ENCODE results near the gene ANKRD13A. TPM values are rescaled to one million over a fixed set of nuclear protein-coding genes. Genes with fewer than 3 reads are reported as not detected.

Gene ANKRD13A
- polyA plus RNA-seq, 1 of the 3 experiments (the other 2 are of a cell fraction) = 42.8 TPM

DNA sequence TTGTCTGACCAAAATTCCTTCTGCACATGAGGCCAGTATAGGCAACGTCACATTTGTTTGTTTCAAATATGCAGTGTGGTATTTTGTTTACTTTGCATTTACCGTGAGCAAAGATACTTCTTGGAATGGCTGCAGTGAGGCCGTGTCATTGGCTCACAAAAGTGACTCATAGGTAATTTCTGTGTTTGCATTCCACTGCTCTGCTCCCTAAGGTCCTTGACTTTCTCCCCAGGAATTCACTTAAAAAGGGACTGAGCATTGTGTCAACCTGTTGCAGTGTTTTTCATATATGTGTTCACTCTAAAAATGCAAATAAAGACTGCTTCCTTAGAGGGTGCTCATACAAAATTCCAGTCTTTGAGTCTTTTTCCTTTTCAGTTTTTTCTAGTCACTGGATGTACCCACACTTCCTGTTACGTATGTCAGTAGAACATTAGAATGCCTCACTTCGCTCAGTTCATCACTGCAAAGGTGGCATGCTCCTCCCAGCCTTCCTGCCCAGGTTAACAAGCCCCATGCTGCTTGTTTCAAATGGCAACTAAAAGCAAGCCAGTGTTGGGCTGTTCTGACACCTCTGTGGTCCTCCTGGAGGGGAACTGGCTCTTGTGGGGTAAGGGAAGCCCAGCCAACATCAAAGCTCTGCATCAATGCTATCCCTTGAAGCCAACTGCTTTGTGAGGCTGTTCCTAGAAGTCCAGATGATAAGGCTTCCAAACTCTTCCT lies 40.0 kb downstream of the ANKRD13A start (continued):
- TF ChIP-seq, protein P1, sequence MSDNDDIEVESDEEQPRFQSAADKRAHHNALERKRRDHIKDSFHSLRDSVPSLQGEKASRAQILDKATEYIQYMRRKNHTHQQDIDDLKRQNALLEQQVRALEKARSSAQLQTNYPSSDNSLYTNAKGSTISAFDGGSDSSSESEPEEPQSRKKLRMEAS (IDR thresholded peaks at IDR 0.05; ENCODE audit: low read depth) = peak; percentile 46; the same call in 1 of the 2 replicates

GRCh38 chr12:110042264-110042663 lies 43.0 kb downstream of the ANKRD13A start:
- H3K9me3 ChIP-seq = no peaks in the 10 kb centered on the region
- peaks cover 6% of the 10 kb centered on the region; the same call in 1 of the 2 replicates for H4K20me1 ChIP-seq (ENCODE audit: insufficient read depth)
- H3K9ac ChIP-seq = no peak overlapping the region
- peaks cover 34% of the 10 kb centered on the region for H3F3A ChIP-seq (replicated peaks; ENCODE audit: insufficient read depth)
- 93% methylated on average over 3 of the region's 3 CpGs for WGBS (ENCODE audit: low lambda C conversion rate)
- no peak for TF ChIP-seq FOXJ3 (CRISPR knock-in tag; IDR thresholded peaks at IDR 0.05)
- no peak overlapping the region for H3K4me2 ChIP-seq
- no peak overlapping the region for H2AFZ ChIP-seq (ENCODE audit: low read depth)
- H3K36me3 ChIP-seq (replicated peaks in 1 of 2; ENCODE audit: control insufficient read depth in 1 of 2, insufficient read depth in 2 of 2, low read length in 1 of 2) = peaks cover 24 to 32% of the 10 kb centered on the region in 2 experiments
- peaks cover 80% of the 10 kb centered on the region for H3K79me2 ChIP-seq (ENCODE audit: insufficient read depth)
- H3K9me2 ChIP-seq = no peaks in the 10 kb centered on the region
- no peak overlapping the region for H3K27ac ChIP-seq (ENCODE audit: low read depth in 2 of 2, low read length in 1 of 2)
- no peak overlapping the region for H3K4me3 ChIP-seq (ENCODE audit: low read depth in 2 of 2, low read length in 1 of 2)
- no peak for DNase-seq
- peaks cover 7 to 22% of the 10 kb centered on the region in 2 experiments; a peak in 3 of 4 replicates for H3K4me1 ChIP-seq (ENCODE audit: control insufficient read depth in 1 of 2, insufficient read depth in 2 of 2, low read depth in 1 of 2, low read length in 1 of 2)
- ChIA-PET POLR2A (no interaction called here), CTCF (interaction anchor here (0.7 to 1.2 kb wide), 4 partner anchors 16 to 298 kb away, joined by 3 read pairs; no protein-coding TSS in a partner anchor)
- no peaks in the 10 kb centered on the region for H3K27me3 ChIP-seq (ENCODE audit: insufficient read depth)

DNA sequence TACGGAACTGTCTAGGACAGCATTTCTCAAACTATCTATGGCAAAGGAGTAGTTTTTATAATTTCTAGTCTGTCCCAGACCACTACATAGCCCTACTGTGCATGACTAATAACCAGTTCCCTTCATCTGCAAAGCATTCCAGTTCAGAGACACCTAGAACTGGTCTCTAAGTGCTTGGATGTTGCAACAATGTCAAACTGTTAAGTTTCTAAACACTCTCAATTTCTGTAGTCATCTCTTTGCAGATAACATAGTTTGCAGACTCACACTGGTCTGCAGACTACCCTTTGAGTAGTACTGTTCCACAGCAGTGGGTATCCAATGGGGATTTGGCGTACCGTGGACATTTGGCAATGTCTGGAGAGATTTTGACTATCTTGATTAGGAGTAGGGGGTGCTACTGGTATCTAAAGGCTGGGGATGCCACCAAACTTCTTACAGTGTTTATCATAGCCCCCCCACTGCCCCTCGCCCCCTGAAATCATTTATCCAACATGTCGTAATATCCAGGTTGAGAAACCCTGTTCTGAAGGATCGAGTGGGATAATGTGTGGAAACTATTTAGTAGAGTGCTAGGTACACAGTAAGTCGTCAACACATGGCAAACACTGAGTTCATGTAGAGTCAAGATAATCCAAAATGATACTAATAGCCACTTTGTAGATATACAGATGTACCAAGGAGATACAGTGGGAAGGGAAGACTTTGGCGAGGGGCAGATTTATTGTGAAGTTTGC lies 47.4 kb downstream of the ANKRD13A start:
- no peak overlapping the region for H3K9ac ChIP-seq
- no peak overlapping the region for H2AFZ ChIP-seq (ENCODE audit: low read depth)
- peaks cover 12% of the 10 kb centered on the region for H3F3A ChIP-seq (replicated peaks; ENCODE audit: insufficient read depth)
- no peak overlapping the region for H3K27ac ChIP-seq (ENCODE audit: low read depth in 2 of 2, low read length in 1 of 2)
- no peaks in the 10 kb centered on the region for H3K9me2 ChIP-seq
- peaks cover 62% of the 10 kb centered on the region for H3K79me2 ChIP-seq (ENCODE audit: insufficient read depth)
- 94% methylated on average over 8 of the region's 8 CpGs for WGBS (ENCODE audit: low lambda C conversion rate)
- H4K20me1 ChIP-seq (ENCODE audit: insufficient read depth) = no peaks in the 10 kb centered on the region
- peaks cover 10 to 14% of the 10 kb centered on the region in 2 experiments for H3K36me3 ChIP-seq (replicated peaks in 1 of 2; ENCODE audit: control insufficient read depth in 1 of 2, insufficient read depth in 2 of 2, low read length in 1 of 2)
- H3K4me2 ChIP-seq = peak overlapping the region; percentile 97
- peak overlapping the region; percentile 78 to 84 for H3K4me3 ChIP-seq (ENCODE audit: low read depth in 2 of 2, low read length in 1 of 2)
- H3K9me3 ChIP-seq = no peaks in the 10 kb centered on the region
- no peak for DNase-seq
- H3K27me3 ChIP-seq (ENCODE audit: insufficient read depth) = no peaks in the 10 kb centered on the region
- no peak for TF ChIP-seq IRF3 (IDR thresholded peaks at IDR 0.05; ENCODE audit: low read depth, low read length)
- no peak for TF ChIP-seq FOXJ3 (CRISPR knock-in tag; IDR thresholded peaks at IDR 0.05)
- no peak for TF ChIP-seq JUND (IDR thresholded peaks at IDR 0.05)
- TF ChIP-seq TEAD4 (IDR thresholded peaks at IDR 0.05; ENCODE audit: borderline replicate concordance, insufficient read depth) = no peak
- TF ChIP-seq, protein P2, sequence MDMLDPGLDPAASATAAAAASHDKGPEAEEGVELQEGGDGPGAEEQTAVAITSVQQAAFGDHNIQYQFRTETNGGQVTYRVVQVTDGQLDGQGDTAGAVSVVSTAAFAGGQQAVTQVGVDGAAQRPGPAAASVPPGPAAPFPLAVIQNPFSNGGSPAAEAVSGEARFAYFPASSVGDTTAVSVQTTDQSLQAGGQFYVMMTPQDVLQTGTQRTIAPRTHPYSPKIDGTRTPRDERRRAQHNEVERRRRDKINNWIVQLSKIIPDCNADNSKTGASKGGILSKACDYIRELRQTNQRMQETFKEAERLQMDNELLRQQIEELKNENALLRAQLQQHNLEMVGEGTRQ (IDR thresholded peaks at IDR 0.05; ENCODE audit: borderline replicate concordance, low read depth, low read length) = no peak
- TF ChIP-seq YY1 (IDR thresholded peaks at IDR 0.05; ENCODE audit: low read depth) = no peak
- no peak for TF ChIP-seq TCF12 (IDR thresholded peaks at IDR 0.05)
- TF ChIP-seq NFIC (IDR thresholded peaks at IDR 0.05; ENCODE audit: borderline replicate concordance) = no peak
- H3K4me1 ChIP-seq (ENCODE audit: control insufficient read depth in 1 of 2, insufficient read depth in 2 of 2, low read depth in 1 of 2, low read length in 1 of 2) = peaks cover 14 to 20% of the 10 kb centered on the region in 2 experiments; a peak in 3 of 4 replicates
- POLR2A ChIA-PET = interaction anchor here (0.6 kb wide), 1 partner anchor 11 kb away, joined by 3 read pairs; no protein-coding TSS in a partner anchor
- CTCF ChIA-PET = interaction anchor here (0.6 kb wide), 1 partner anchor 15 kb away, joined by 3 read pairs; no protein-coding TSS in a partner anchor

Data from SK-N-SH (cell line).